Ovary (tissue), 9 donors: ENCODE measurements around the gene ST7. TPM values are rescaled to one million over a fixed set of nuclear protein-coding genes. Genes with fewer than 3 reads are reported as not detected.
"Not testable (repeated sequence)": the region's sequence is repeated elsewhere in the genome, so short reads cannot be mapped to it uniquely, and the experiment has no call there.

Source experiments
- DNase-seq, 5 donors: peaks; one replicate each; pipeline ENCODE4 v3.0.0-alpha.2; 2019 to 2020
- H3K27ac ChIP-seq, 2 donors: fragments of 200-600 bp; one replicate each; pipeline versions ENCODE4 v1.5.1 to v1.8.0; 2019 to 2022
- H3K27me3 ChIP-seq: fragments of 200-600 bp; one replicate; pipeline ENCODE4 v1.8.0; 2022
- H3K36me3 ChIP-seq: fragments of 200-600 bp; sonication (generic); one replicate; pipeline ENCODE4 v1.5.1; 2019
- H3K4me1 ChIP-seq: one replicate; pipeline ENCODE4 v1.8.1; 2013; ENCODE audit warnings: mild to moderate bottlenecking, moderate library complexity; ENCODE audit not compliant: insufficient read depth
- H3K4me3 ChIP-seq: fragments of 200-600 bp; sonication (generic); one replicate; pipeline ENCODE4 v1.5.1; 2017
- H3K9me3 ChIP-seq, 2 donors: fragments of 200-600 bp in 1 of 2; sonication (generic) in 1 of 2; one replicate each; pipeline versions ENCODE4 v1.5.1 to v1.8.1; 2013 to 2019; ENCODE audit warnings: mild to moderate bottlenecking in 1 of 2, moderate library complexity in 1 of 2
- CTCF ChIP-seq, 3 donors: fragments of 450-650 bp in 2 of 3; fragments of 200-600 bp in 1 of 3; IDR thresholded peaks; one replicate each; pipeline versions ENCODE4 v1.5.1 to v1.8.0; 2016 to 2022; ENCODE audit warnings: antibody characterized with exemption in 3 of 3, mild to moderate bottlenecking in 1 of 3
- EP300 ChIP-seq: sonication (generic); formaldehyde crosslinking; IDR thresholded peaks from one replicate; pipeline ENCODE4 v1.6.1; 2017; ENCODE audit warnings: antibody characterized with exemption
- POLR2A ChIP-seq: fragments of 450-650 bp; IDR thresholded peaks from one replicate; pipeline ENCODE4 v1.6.1; 2017; ENCODE audit warnings: antibody characterized with exemption, mild to moderate bottlenecking, moderate library complexity
- WGBS, 3 donors: extraction: QIAGEN DNeasy Blood & Tissue Kit in 1 of 3; methylation state at CpG; one replicate each; pipeline versions ENCODE4 v1.1.5 to v1.1.7; 2013 to 2017; 5-methylcytosine and 5-hydroxymethylcytosine counted together
- intact Hi-C, 4 donors: fragments of 100-400 bp; cut with DNase I; formaldehyde crosslinking; loops; one replicate each; pipeline versions ENCODE4 v1.11.0 to v1.15.1; 2022 to 2023
- polyA plus RNA-seq, 2 donors: library from polyadenylated mRNA; stranded (reverse); fragments of 200-250 nt in 1 of 2; fragments of 350-450 nt in 1 of 2; fragmentation: Illumina TruSeq in 1 of 2; extraction: RNeasy Lipid Tissue Mini Kit (QIAGEN cat#74804) in 1 of 2; gene quantifications; one replicate each; pipeline ENCODE4 v1.2.3, GENCODE V29; 2013 to 2014
- total RNA-seq, 7 donors: library from RNA; depleted of rRNA in 2 of 7; stranded (reverse); fragments of >200 nt in 2 of 7; fragmentation: NEBNext Ultra II Directional in 3 of 7; extraction: Animal tissue kit (Norgen Biotek cat#: 25700) in 3 of 7; gene quantifications; one replicate each; pipeline versions ENCODE4 v1.1.0 to v1.2.4, GENCODE V29; 2016 to 2023
- donor health status: DM: no; HTN: no; CAD: no; lungs with moderate emphysema.
- donor health status: DM: no; HTN: no; CAD: no.
- donor health status: Bipolar disorder and iron deficiency.
- donor health status: DM: yes; HTN: yes; CAD: no.
- donor health status: DM: no; HTN: no; CAD: no.
- donor health status: DM: yes; HTN: yes; CAD: no.

The ST7 gene
- total and polyA plus RNA-seq, 9 donors: 14.1 to 37.7 (median 18.8) TPM

DNA sequence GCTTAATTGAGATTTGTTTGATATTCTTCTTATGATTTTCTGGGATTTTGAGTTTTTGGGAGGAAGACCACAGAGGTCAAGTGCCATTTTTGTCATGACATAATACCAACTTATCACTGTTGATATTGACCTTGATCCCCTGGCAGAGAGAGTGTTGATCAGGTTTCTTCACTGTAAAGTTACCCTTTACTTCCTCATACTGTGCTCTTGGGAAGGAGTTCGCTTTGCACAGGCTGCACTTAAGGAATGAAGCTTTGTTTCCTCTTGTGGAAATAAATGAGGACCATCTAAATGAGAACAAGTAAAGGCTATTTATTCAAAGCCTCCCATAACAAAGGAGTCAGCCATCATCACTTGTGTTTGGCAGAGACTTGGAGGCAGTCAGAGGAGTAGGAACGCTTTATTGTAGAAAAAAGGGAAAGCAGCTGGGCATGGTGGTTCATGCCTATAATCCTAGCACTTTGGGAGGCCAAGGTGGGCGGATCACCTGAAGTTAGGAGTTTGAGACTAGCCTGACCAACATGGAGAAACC lies 16.1 kb downstream of the ST7 start:
- H3K36me3 ChIP-seq: no peaks in the 10 kb centered on the region
- H3K4me1 ChIP-seq: no peaks in the 10 kb centered on the region
- DNase-seq: no peak
- WGBS, 3 donors: 85 to 97% (median 96%) methylated on average over 3 of the region's 3 CpGs
- no peak overlapping the region for H3K27ac ChIP-seq
- TF ChIP-seq EP300: no peak
- TF ChIP-seq CTCF (IDR thresholded peaks at IDR 0.05): no peak
- no peak for TF ChIP-seq POLR2A
- no peaks in the 10 kb centered on the region for H3K9me3 ChIP-seq
- intact Hi-C loops: no loop called here
- no peak overlapping the region for H3K4me3 ChIP-seq
- H3K27me3 ChIP-seq: no peaks in the 10 kb centered on the region

GRCh38 chr7:116970238-116970910 lies 17.1 kb downstream of the ST7 start:
- DNase-seq: no peak
- H3K27ac ChIP-seq: no peak overlapping the region
- H3K36me3 ChIP-seq: no peaks in the 10 kb centered on the region
- no peak overlapping the region for H3K4me3 ChIP-seq
- H3K9me3 ChIP-seq: no peaks in the 10 kb centered on the region
- intact Hi-C loops: no loop called here
- WGBS, 3 donors: 88 to 93% (median 92%) methylated on average over 3 of the region's 3 CpGs
- no peaks in the 10 kb centered on the region for H3K27me3 ChIP-seq
- no peaks in the 10 kb centered on the region for H3K4me1 ChIP-seq
- no peak for TF ChIP-seq POLR2A
- TF ChIP-seq CTCF (IDR thresholded peaks at IDR 0.05): no peak

DNA sequence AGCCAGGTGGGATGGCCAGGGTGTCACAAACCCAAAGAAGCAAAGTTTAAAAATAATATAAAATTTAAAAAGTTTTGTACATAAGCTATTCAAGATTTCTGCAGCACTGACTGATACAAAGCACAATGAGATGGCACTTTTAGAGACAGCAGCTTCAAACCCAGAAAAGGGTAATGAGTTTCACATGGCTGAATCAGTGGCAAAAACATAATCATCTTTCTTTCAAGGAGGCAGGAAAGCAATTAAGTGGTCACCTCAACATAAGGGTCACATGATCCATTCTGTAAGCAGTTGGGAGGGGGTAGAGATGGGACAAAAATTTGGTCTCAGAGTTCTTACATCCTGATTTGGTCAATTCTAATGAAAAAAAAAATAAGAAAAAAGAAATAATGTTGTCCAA lies 17.9 kb downstream of the ST7 start:
- H3K9me3 ChIP-seq, intact Hi-C loops, H3K4me3 ChIP-seq, H3K27ac ChIP-seq, H3K36me3 ChIP-seq, DNase-seq, H3K4me1 ChIP-seq, H3K27me3 ChIP-seq: not testable (repeated sequence)

- no peaks in the 10 kb centered on the region for H3K4me1 ChIP-seq
- WGBS, 3 donors: 91 to 92% (median 91%) methylated on average over 4 of the region's 4 CpGs
Measured at GRCh38 chr7:116971869-116972268, 18.6 kb downstream of the ST7 start.

GRCh38 chr7:116975024-116975423 lies 21.7 kb downstream of the ST7 start:
- DNase-seq, H3K36me3 ChIP-seq, intact Hi-C loops, H3K4me3 ChIP-seq, H3K27me3 ChIP-seq, H3K9me3 ChIP-seq, H3K4me1 ChIP-seq, H3K27ac ChIP-seq: not testable (repeated sequence)
- 89 to 97% (median 94%) methylated on average over 3 of the region's 3 CpGs for WGBS, 3 donors

More at GRCh38 chr7:116971869-116972268, 18.6 kb downstream of the ST7 start:
- Histone ChIP-seq H3K9me3 (no peaks in the 10 kb centered on the region), H3K27ac (no peak overlapping the region), H3K27me3 (no peaks in the 10 kb centered on the region), H3K36me3 (no peaks in the 10 kb centered on the region), H3K4me3 (no peak overlapping the region)
- TF ChIP-seq POLR2A (no peak), EP300 (no peak), CTCF (IDR thresholded peaks at IDR 0.05) (no peak)
- no peak for DNase-seq
- intact Hi-C loops: no loop called here
